ENCODE data around the gene ASL. TPM values are rescaled to one million over a fixed set of nuclear protein-coding genes. Genes with fewer than 3 reads are reported as not detected.

The ASL gene
- total and polyA plus RNA-seq, 9 of the 15 experiments (the other 6 are each of a cell fraction or from before 2014, with no cell fraction given), result 2.6 to 67.0 (median 33.3) TPM

GRCh38 chr7:66075590-66076461, at the start of gene ASL (continued):
- TF ChIP-seq MGA (IDR thresholded peaks at IDR 0.05), result peak; percentile 22; the same call in 1 of the 2 replicates
- peak; percentile 83 for TF ChIP-seq L3MBTL2 (IDR thresholded peaks at IDR 0.05)
- TF ChIP-seq ZEB2 (IDR thresholded peaks at IDR 0.05), result no peak
- TF ChIP-seq TCF7 (IDR thresholded peaks at IDR 0.05; ENCODE audit: borderline replicate concordance), result no peak
- TF ChIP-seq FOSL1 (tag; conservative IDR thresholded peaks at IDR 0.05), result peak; percentile 42
- TF ChIP-seq E2F6 (IDR thresholded peaks at IDR 0.05; ENCODE audit: borderline replicate concordance in 1 of 2, extremely low read depth in 1 of 2, insufficient read depth in 1 of 2, insufficient read length in 1 of 2, low read depth in 1 of 2, low read length in 1 of 2, poor library complexity in 1 of 2, severe bottlenecking in 1 of 2), result peak; percentile 76 to 85
- no peak for TF ChIP-seq EHMT2 (IDR thresholded peaks at IDR 0.05)
- TF ChIP-seq SMAD3 (CRISPR knock-in tag; conservative IDR thresholded peaks at IDR 0.05), result no peak
- TF ChIP-seq E2F8 (IDR thresholded peaks at IDR 0.05; ENCODE audit: low read depth, partially characterized antibody), result no peak
- TF ChIP-seq ATF1 (CRISPR knock-in tag; IDR thresholded peaks at IDR 0.05), result no peak
- TF ChIP-seq ATF1 (tag; IDR thresholded peaks at IDR 0.05), result peak; percentile 94

Data from K562 (cell line).